Ovary (tissue), 3 donors: ENCODE data around the gene SMIM5.

ENCODE experiments used
- CTCF ChIP-seq, 3 donors: fragments of 450-650 bp in 2 of 3; fragments of 200-600 bp in 1 of 3; IDR thresholded peaks; one replicate each; pipeline versions ENCODE4 v1.5.1 to v1.8.0; 2016 to 2022; ENCODE audit warnings: antibody characterized with exemption in 3 of 3, mild to moderate bottlenecking in 1 of 3
- POLR2A ChIP-seq: fragments of 450-650 bp; IDR thresholded peaks from one replicate; pipeline ENCODE4 v1.6.1; 2017; ENCODE audit warnings: antibody characterized with exemption, mild to moderate bottlenecking, moderate library complexity
- donor health status: DM: no; HTN: no; CAD: no.

GRCh38 chr17:75685499-75685898 is 52.3 kb downstream of the SMIM5 start:
- TF ChIP-seq CTCF (IDR thresholded peaks at IDR 0.05) (no peak), POLR2A (no peak)
